ENCODE results near the gene IER5L.
A peak's percentile ranks its signal among the peaks of the same experiment; 100 is the strongest.

DNA sequence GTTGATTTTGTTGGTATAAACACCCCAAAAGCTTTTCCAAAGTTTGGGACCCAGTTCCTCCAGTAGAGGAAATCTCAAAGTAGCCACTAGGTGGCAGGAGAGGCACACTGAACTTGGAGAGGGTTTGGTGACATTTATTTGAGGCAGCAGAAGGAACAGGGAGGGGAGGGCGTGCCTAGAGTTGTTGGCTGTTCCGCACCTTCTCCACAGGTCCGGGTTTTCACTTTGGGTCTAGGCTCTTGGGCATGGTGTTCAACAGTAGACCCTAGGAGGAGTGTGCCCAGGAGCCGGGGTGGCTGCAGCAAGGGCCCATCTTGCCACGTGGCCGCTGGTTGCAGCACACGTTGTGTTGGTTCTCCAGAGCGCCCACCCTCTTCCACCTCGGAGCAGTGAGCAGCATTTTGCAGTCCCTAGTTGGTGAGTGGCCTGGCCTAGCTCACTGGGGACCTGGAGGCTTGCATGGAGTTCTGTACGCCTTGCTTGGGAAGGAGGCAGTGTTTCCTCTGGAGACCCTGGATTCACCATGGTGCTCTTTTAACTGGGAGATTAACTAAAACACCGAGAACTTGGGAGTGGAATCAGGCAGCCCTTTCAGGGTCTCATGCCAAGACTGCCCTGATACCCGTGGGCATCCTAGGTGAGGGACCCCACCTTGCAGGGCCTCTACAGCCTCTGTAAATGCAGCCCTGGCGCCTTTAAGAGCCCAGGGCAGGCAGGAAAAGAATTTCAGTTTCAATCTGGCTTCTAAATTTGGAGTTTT is 38.6 kb downstream of the IER5L start:
- TF ChIP-seq EP300 (IDR thresholded peaks at IDR 0.05), result no peak
- TF ChIP-seq, protein P1, sequence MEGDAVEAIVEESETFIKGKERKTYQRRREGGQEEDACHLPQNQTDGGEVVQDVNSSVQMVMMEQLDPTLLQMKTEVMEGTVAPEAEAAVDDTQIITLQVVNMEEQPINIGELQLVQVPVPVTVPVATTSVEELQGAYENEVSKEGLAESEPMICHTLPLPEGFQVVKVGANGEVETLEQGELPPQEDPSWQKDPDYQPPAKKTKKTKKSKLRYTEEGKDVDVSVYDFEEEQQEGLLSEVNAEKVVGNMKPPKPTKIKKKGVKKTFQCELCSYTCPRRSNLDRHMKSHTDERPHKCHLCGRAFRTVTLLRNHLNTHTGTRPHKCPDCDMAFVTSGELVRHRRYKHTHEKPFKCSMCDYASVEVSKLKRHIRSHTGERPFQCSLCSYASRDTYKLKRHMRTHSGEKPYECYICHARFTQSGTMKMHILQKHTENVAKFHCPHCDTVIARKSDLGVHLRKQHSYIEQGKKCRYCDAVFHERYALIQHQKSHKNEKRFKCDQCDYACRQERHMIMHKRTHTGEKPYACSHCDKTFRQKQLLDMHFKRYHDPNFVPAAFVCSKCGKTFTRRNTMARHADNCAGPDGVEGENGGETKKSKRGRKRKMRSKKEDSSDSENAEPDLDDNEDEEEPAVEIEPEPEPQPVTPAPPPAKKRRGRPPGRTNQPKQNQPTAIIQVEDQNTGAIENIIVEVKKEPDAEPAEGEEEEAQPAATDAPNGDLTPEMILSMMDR (IDR thresholded peaks at IDR 0.05), result peak; percentile 89 to 96 (median 94)
